Endothelial cell of umbilical vein (primary cell): Measurements from ENCODE around the gene IPO9. TPM values are rescaled to one million over a fixed set of nuclear protein-coding genes. Genes with fewer than 3 reads are reported as not detected.

Experiments
- BruUV-seq: library from RNA; stranded (reverse); fragments of 400-500 nt; replicated peaks from 2 replicates; lab custom pipeline; 2021; lab: Mats Ljungman, UMichigan
- CTCF ChIA-PET: fragments of 300-600, 350-600 bp; sonication (Branson Sonifier 250); formaldehyde crosslinking; loops from one replicate; lab custom pipeline; 2021; ENCODE audit warnings: antibody characterized with exemption, inconsistent platforms; lab: Charles Lee
- POLR2A ChIA-PET: fragments of 300-600, 350-600 bp; sonication (Branson Sonifier 250); formaldehyde crosslinking; loops from one replicate; lab custom pipeline; 2021; ENCODE audit warnings: antibody characterized with exemption, inconsistent platforms; lab: Charles Lee
- DNase-seq: peaks from one replicate; pipeline ENCODE4 v3.0.0-alpha.2; 2011; ENCODE audit warnings: low read depth, low spot score
- FAIRE-seq: peaks from 2 replicates; lab custom pipeline; 2011; peaks lifted over from hg19 to GRCh38; lab: Jason Lieb, UNC
- H2AFZ ChIP-seq: 2 replicates; pipeline ENCODE4 v1.6.0; 2012; ENCODE audit warnings: low read depth, low read length, control low read depth, inconsistent platforms
- H3K27ac ChIP-seq: 2 replicates; pipeline ENCODE4 v1.5.1; 2011; ENCODE audit warnings: low read depth, mild to moderate bottlenecking, control low read depth, low read length, moderate library complexity; ENCODE audit not compliant: insufficient read depth
- H3K27me3 ChIP-seq, 2 experiments: 2 replicates each; pipeline versions ENCODE4 v1.6.0 to v1.6.1; 2011; ENCODE audit warnings: low read length in 2 of 2, mixed read lengths in 1 of 2; ENCODE audit not compliant: control insufficient read depth in 2 of 2, insufficient read depth in 2 of 2
- H3K36me3 ChIP-seq, 2 experiments: 2 replicates in 1 of 2; 3 replicates in 1 of 2; pipeline ENCODE4 v1.5.1; 2011; ENCODE audit warnings: low read length in 2 of 2, mild to moderate bottlenecking in 1 of 2, moderate library complexity in 1 of 2; ENCODE audit not compliant: control insufficient read depth in 2 of 2, insufficient read depth in 2 of 2; ENCODE audit errors: extremely low read depth in 1 of 2
- H3K4me1 ChIP-seq: 3 replicates; pipeline ENCODE4 v1.5.1; 2011; ENCODE audit warnings: mild to moderate bottlenecking, low read length; ENCODE audit not compliant: control insufficient read depth, insufficient read depth; ENCODE audit errors: extremely low read depth
- H3K4me2 ChIP-seq: 2 replicates; pipeline ENCODE4 v1.6.1; 2011; ENCODE audit warnings: low read length, control low read depth, mixed read lengths; ENCODE audit not compliant: insufficient read depth
- H3K4me3 ChIP-seq, 3 experiments: fragments of 200-600 bp in 1 of 3; sonication (generic), shearing (Covaris generic) in 1 of 3; replicated peaks in 1 of 3; 2 replicates each; pipeline ENCODE4 v1.5.1; 2011 to 2016; ENCODE audit warnings: control low read depth in 3 of 3, low read length in 3 of 3, mild to moderate bottlenecking in 2 of 3, inconsistent platforms in 1 of 3, low read depth in 1 of 3, moderate library complexity in 1 of 3; ENCODE audit not compliant: insufficient read depth in 1 of 3
- H3K79me2 ChIP-seq: 2 replicates; pipeline ENCODE4 v1.6.0; 2012; ENCODE audit warnings: low read length, inconsistent platforms; ENCODE audit not compliant: control insufficient read depth, insufficient read depth
- H3K9ac ChIP-seq: replicated peaks from 2 replicates; pipeline ENCODE3; 2011; ENCODE audit warnings: low read length, control low read depth; ENCODE audit not compliant: insufficient read depth; ENCODE audit errors: extremely low read depth
- H3K9me1 ChIP-seq: replicated peaks from 3 replicates; pipeline ENCODE4 v1.6.0; 2011; ENCODE audit warnings: mild to moderate bottlenecking, low read length; ENCODE audit not compliant: control insufficient read depth, insufficient read depth; ENCODE audit errors: extremely low read depth
- H3K9me3 ChIP-seq: replicated peaks from 2 replicates; pipeline ENCODE4 v1.5.1; 2012; ENCODE audit warnings: low read length, inconsistent platforms; ENCODE audit not compliant: control insufficient read depth, insufficient read depth
- H4K20me1 ChIP-seq: replicated peaks from 2 replicates; pipeline ENCODE3; 2011; ENCODE audit warnings: mild to moderate bottlenecking, low read length; ENCODE audit not compliant: control insufficient read depth, insufficient read depth; ENCODE audit errors: extremely low read depth
- EZH2 ChIP-seq: IDR thresholded peaks from 2 replicates; pipeline ENCODE4 v1.6.1; 2012; ENCODE audit warnings: borderline replicate concordance, low read depth, mild to moderate bottlenecking, moderate library complexity, low read length, inconsistent platforms; ENCODE audit not compliant: severe bottlenecking
- FOS ChIP-seq: IDR thresholded peaks from 2 replicates; pipeline ENCODE4 v1.6.1; 2011; ENCODE audit warnings: mild to moderate bottlenecking, low read length, moderate library complexity, borderline replicate concordance; ENCODE audit not compliant: insufficient read depth
- GATA2 ChIP-seq: IDR thresholded peaks from 2 replicates; pipeline ENCODE4 v1.7.0; 2011; ENCODE audit warnings: low read depth, mild to moderate bottlenecking, moderate library complexity, mixed read lengths, low read length; ENCODE audit not compliant: insufficient read length, insufficient read depth
- JUN ChIP-seq: IDR thresholded peaks from 2 replicates; pipeline ENCODE4 v1.6.1; 2011; ENCODE audit warnings: borderline replicate concordance, low read depth; ENCODE audit not compliant: insufficient read length, insufficient read depth
- MYC ChIP-seq: IDR thresholded peaks from one replicate; pipeline ENCODE4 v1.6.1; 2011; ENCODE audit warnings: mild to moderate bottlenecking, low read depth, low read length
- POLR2A ChIP-seq: IDR thresholded peaks from 2 replicates; pipeline ENCODE4 v1.6.1; 2012; ENCODE audit warnings: low read depth, mild to moderate bottlenecking, control low read depth, low read length
- POLR2AphosphoS5 ChIP-seq: IDR thresholded peaks from 2 replicates; pipeline ENCODE4 v1.6.1; 2012; ENCODE audit warnings: low read depth, mild to moderate bottlenecking, control low read depth, low read length, moderate library complexity; ENCODE audit not compliant: insufficient read depth
- dilution Hi-C: fragments of 300-500 bp; cut with MboI; formaldehyde crosslinking; loops from one replicate; pipeline ENCODE4 v1.15.0; 2019; ENCODE audit warnings: low sequenced_read_pairs; ENCODE audit not compliant: extremely low pct_ligation_motif_present
- intact Hi-C: fragments of 100-400 bp; cut with micrococcal nuclease; formaldehyde crosslinking; loops from one replicate; pipeline ENCODE4 v1.10.0; 2022
- polyA plus RNA-seq, 4 experiments: library from polyadenylated mRNA; depleted of rRNA in 3 of 4; stranded (reverse) in 3 of 4; unstranded in 1 of 4; fragments of >200 nt; gene quantifications; 2 replicates each; pipeline versions ENCODE4 v1.2.1 to v1.2.3, GENCODE V29; 2011 to 2012; ENCODE audit warnings: missing spikeins in 1 of 4
- total RNA-seq: library from RNA; stranded (reverse); gene quantifications from 2 replicates; pipeline ENCODE4 v1.2.3, GENCODE V29; 2021
- TF ChIP-seq, protein P1 (sequence below), 2 donors: IDR thresholded peaks; 1 replicate in 1 of 2; 2 replicates in 1 of 2; pipeline ENCODE4 v1.5.1; 2011; ENCODE audit warnings: low read length in 2 of 2, mild to moderate bottlenecking in 2 of 2, moderate library complexity in 2 of 2, control low read depth in 1 of 2, inconsistent platforms in 1 of 2, low read depth in 1 of 2; ENCODE audit not compliant: insufficient read depth in 1 of 2; ENCODE audit errors: extremely low read depth in 1 of 2
- TF ChIP-seq, protein P2 (sequence below): IDR thresholded peaks from 2 replicates; pipeline ENCODE4 v1.6.1; 2011; ENCODE audit not compliant: insufficient read depth, insufficient read length

Gene IPO9
- total and polyA plus RNA-seq, 2 donors (not counting 3 experiments of a cell fraction or from before 2014, with no cell fraction given): 53.4 to 104 TPM

DNA sequence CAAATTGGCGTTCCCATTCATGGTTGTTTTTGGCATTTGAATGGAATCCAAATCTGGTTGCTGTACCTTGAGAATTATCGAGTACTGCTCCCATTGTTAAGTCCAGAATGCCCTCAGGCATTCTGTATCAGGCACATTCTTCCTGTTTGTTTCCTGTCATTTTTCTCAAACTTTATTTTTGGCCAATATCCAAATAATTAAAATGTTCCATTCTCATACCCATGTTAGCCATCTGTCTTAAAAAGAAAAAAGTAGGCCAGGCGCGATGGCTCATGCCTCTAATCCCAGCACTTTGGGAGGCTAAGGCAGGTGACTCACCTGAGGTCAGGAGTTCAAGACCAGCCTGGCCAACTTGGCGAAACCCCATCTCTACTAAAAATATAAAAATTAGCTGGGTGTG is 30.5 kb downstream of the IPO9 start:
- Histone ChIP-seq H3K4me3 (no peak overlapping the region), H3K9ac (no peak overlapping the region), H4K20me1 (no peaks in the 10 kb centered on the region), H3K36me3 (peaks cover 25 to 39% of the 10 kb centered on the region in 2 experiments), H3K27me3 (no peaks in the 10 kb centered on the region), H3K4me1 (peaks cover 24% of the 10 kb centered on the region), H3K79me2 (peaks cover 2% of the 10 kb centered on the region), H3K4me2 (peak overlapping the region; percentile 61), H3K9me1 (no peaks in the 10 kb centered on the region), H2AFZ (no peak overlapping the region), H3K27ac (peak overlapping the region; percentile 26), H3K9me3 (no peaks in the 10 kb centered on the region)
- TF ChIP-seq MYC (no peak), JUN (peak; percentile 2)
- FAIRE-seq (peak; percentile 94), DNase-seq (peak; percentile 89)
- CTCF ChIA-PET: interaction anchor here (1.0 to 2.0 kb wide), 5 partner anchors 9 to 32 kb away, joined by 3 to 8 read pairs (median 7); no protein-coding TSS in a partner anchor
- no TSS peak for BruUV-seq
- intact Hi-C loops (loop anchor here (1.0 kb wide), 2 partner anchors 9 to 30 kb away; partner anchors contain the start of gene IPO9), dilution Hi-C loops (no loop called here)
- POLR2A ChIA-PET: no interaction called here

DNA sequence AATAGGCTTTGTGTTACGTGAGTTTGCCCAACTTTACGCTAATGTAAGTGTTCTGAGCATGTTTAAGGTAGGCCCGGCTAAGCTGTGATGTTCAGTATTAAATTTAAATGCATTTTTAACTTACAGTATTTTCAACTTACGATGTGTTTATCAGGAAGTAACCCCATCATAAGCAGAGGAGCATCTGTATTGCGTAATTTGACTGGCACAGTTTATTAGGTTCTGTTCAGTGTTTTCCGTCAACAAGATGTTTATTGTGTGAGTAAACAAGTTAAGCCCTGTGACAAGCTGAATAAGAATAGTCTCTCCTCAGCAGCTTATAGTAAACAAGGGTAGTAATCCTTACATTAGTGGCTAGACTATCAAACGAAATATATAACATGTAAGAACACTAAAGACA is 32.5 kb downstream of the IPO9 start:
- FAIRE-seq (no peak), DNase-seq (no peak)
- Histone ChIP-seq H3K27me3 (no peaks in the 10 kb centered on the region), H3K36me3 (peaks cover 20 to 27% of the 10 kb centered on the region in 2 experiments), H3K79me2 (peaks cover 2% of the 10 kb centered on the region), H3K4me3 (no peak overlapping the region), H4K20me1 (no peaks in the 10 kb centered on the region), H2AFZ (no peak overlapping the region), H3K4me1 (peaks cover 24% of the 10 kb centered on the region), H3K4me2 (no peak overlapping the region), H3K9ac (no peak overlapping the region), H3K9me3 (no peaks in the 10 kb centered on the region), H3K27ac (no peak overlapping the region), H3K9me1 (no peaks in the 10 kb centered on the region)
- dilution Hi-C loops: no loop called here
- ChIA-PET CTCF (interaction anchor here (1.7 kb wide), 1 partner anchor 33 kb away, joined by 4 read pairs; no protein-coding TSS in a partner anchor), POLR2A (no interaction called here)
- intact Hi-C loops: no loop called here
- BruUV-seq: no TSS peak
- TF ChIP-seq FOS (no peak), POLR2A (no peak), EZH2 (no peak), POLR2AphosphoS5 (no peak), JUN (no peak), GATA2 (no peak), MYC (no peak)
- TF ChIP-seq, protein P1, sequence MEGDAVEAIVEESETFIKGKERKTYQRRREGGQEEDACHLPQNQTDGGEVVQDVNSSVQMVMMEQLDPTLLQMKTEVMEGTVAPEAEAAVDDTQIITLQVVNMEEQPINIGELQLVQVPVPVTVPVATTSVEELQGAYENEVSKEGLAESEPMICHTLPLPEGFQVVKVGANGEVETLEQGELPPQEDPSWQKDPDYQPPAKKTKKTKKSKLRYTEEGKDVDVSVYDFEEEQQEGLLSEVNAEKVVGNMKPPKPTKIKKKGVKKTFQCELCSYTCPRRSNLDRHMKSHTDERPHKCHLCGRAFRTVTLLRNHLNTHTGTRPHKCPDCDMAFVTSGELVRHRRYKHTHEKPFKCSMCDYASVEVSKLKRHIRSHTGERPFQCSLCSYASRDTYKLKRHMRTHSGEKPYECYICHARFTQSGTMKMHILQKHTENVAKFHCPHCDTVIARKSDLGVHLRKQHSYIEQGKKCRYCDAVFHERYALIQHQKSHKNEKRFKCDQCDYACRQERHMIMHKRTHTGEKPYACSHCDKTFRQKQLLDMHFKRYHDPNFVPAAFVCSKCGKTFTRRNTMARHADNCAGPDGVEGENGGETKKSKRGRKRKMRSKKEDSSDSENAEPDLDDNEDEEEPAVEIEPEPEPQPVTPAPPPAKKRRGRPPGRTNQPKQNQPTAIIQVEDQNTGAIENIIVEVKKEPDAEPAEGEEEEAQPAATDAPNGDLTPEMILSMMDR (IDR thresholded peaks at IDR 0.05; ENCODE audit: extremely low read depth in 1 of 2, insufficient read depth in 1 of 2, low read depth in 1 of 2, low read length in 2 of 2): no peak
- TF ChIP-seq, protein P2, sequence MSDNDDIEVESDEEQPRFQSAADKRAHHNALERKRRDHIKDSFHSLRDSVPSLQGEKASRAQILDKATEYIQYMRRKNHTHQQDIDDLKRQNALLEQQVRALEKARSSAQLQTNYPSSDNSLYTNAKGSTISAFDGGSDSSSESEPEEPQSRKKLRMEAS: no peak
